Pancreas (tissue), 10 donors: ENCODE data around the gene MSI2. TPM values are rescaled to one million over a fixed set of nuclear protein-coding genes. Genes with fewer than 3 reads are reported as not detected.

Source experiments
- ATAC-seq, 4 donors: fragments of 200-7000 bp; cut with Tn5 transposase; one replicate each; pipeline versions ENCODE4 v1.8.0 to v1.9.1; 2020; ENCODE audit warnings: mild to moderate bottlenecking in 4 of 4, moderate library complexity in 4 of 4
- DNase-seq, 6 donors: peaks; one replicate each; pipeline ENCODE4 v3.0.0-alpha.2; 2020
- FAIRE-seq: peaks from 2 replicates; lab custom pipeline; 2012; peaks lifted over from hg19 to GRCh38; lab: Jason Lieb, UNC
- H3K27ac ChIP-seq, 4 donors: fragments of 200-600 bp; sonication (generic); 1 replicate in 3 of 4; 2 replicates in 1 of 4; pipeline versions ENCODE4 v1.5.0 to v1.8.0; 2020
- H3K27me3 ChIP-seq, 4 donors: fragments of 200-600 bp; one replicate each; pipeline ENCODE4 v1.8.0; 2021
- H3K36me3 ChIP-seq, 3 donors: fragments of 200-600 bp; sonication (generic) in 1 of 3; one replicate each; pipeline versions ENCODE4 v1.5.0 to v1.8.0; 2020 to 2021
- H3K4me1 ChIP-seq, 3 donors: fragments of 200-600 bp; one replicate each; pipeline ENCODE4 v1.8.0; 2021
- H3K4me3 ChIP-seq, 4 donors: fragments of 200-600 bp; sonication (generic) in 2 of 4; one replicate each; pipeline versions ENCODE4 v1.5.0 to v1.8.0; 2020 to 2021
- H3K9me3 ChIP-seq, 4 donors: fragments of 200-600 bp; one replicate each; pipeline ENCODE4 v1.8.0; 2021
- WGBS, 2 donors: extraction: QIAGEN DNeasy Blood & Tissue Kit; methylation state at CpG; one replicate each; pipeline ENCODE4 v1.1.7; 2013; 5-methylcytosine and 5-hydroxymethylcytosine counted together
- intact Hi-C, 3 donors: fragments of 100-400 bp; cut with DNase I; formaldehyde crosslinking; loops; one replicate each; pipeline versions ENCODE4 v1.11.1 to v1.14.2; 2022
- polyA plus RNA-seq, 2 donors: library from polyadenylated mRNA; stranded (reverse); fragments of 200-250 nt; gene quantifications; one replicate each; pipeline ENCODE4 v1.2.3, GENCODE V29; 2013
- total RNA-seq, 6 donors: library from RNA; stranded (reverse); fragmentation: NEBNext Ultra II Directional in 4 of 6; extraction: Animal tissue kit (Norgen Biotek cat#: 25700) in 4 of 6; gene quantifications; one replicate each; pipeline versions ENCODE4 v1.2.1 to v1.2.4, GENCODE V29; 2021 to 2023
- TF ChIP-seq, protein P1 (sequence below), 4 donors: fragments of 200-600 bp; sonication (generic) in 3 of 4; IDR thresholded peaks; one replicate each; pipeline versions ENCODE4 v1.5.0 to v1.8.0; 2021; ENCODE audit warnings: antibody characterized with exemption in 4 of 4
- donor health status: healthy with polysubstance abuse.
- donor health status: DM: no; HTN: no; CAD: no; lungs with moderate emphysema.
- donor health status: DM: no; HTN: no; CAD: no.
- donor health status: control.
- donor health status: control.
- donor health status: Bipolar disorder and iron deficiency.
- donor health status: DM: yes; HTN: yes; CAD: no.
- donor health status: DM: no; HTN: no; CAD: no.
- donor health status: DM: no; HTN: no; CAD: no.
- donor health status: DM: yes; HTN: yes; CAD: no.

The MSI2 gene
- total and polyA plus RNA-seq, 8 donors, result 10.4 to 48.9 (median 30.1) TPM

GRCh38 chr17:57404795-57405490 lies 148.6 kb downstream of the MSI2 start:
- Histone ChIP-seq H3K36me3 (peaks cover 0 to 6% (median 0%) of the 10 kb centered on the region in 3 donors), H3K4me1 (peaks cover 0 to 4% (median 0%) of the 10 kb centered on the region in 3 donors), H3K27ac (no peak overlapping the region), H3K4me3 (no peak overlapping the region), H3K27me3 (no peaks in the 10 kb centered on the region), H3K9me3 (no peaks in the 10 kb centered on the region)
- no peak for FAIRE-seq
- ATAC-seq, result no peak
- no peak for DNase-seq
- TF ChIP-seq, protein P1, sequence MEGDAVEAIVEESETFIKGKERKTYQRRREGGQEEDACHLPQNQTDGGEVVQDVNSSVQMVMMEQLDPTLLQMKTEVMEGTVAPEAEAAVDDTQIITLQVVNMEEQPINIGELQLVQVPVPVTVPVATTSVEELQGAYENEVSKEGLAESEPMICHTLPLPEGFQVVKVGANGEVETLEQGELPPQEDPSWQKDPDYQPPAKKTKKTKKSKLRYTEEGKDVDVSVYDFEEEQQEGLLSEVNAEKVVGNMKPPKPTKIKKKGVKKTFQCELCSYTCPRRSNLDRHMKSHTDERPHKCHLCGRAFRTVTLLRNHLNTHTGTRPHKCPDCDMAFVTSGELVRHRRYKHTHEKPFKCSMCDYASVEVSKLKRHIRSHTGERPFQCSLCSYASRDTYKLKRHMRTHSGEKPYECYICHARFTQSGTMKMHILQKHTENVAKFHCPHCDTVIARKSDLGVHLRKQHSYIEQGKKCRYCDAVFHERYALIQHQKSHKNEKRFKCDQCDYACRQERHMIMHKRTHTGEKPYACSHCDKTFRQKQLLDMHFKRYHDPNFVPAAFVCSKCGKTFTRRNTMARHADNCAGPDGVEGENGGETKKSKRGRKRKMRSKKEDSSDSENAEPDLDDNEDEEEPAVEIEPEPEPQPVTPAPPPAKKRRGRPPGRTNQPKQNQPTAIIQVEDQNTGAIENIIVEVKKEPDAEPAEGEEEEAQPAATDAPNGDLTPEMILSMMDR (IDR thresholded peaks at IDR 0.05), result no peak
- WGBS, 2 donors, result 94 to 96% methylated on average over 6 of the region's 6 CpGs
- intact Hi-C loops, result no loop called here

GRCh38 chr17:57405491-57406072 lies 149.3 kb downstream of the MSI2 start:
- Histone ChIP-seq H3K36me3 (peaks cover 0 to 6% (median 0%) of the 10 kb centered on the region in 3 donors), H3K4me3 (no peak overlapping the region), H3K27ac (no peak overlapping the region), H3K9me3 (no peaks in the 10 kb centered on the region), H3K4me1 (peaks cover 0 to 4% (median 0%) of the 10 kb centered on the region in 3 donors), H3K27me3 (no peaks in the 10 kb centered on the region)
- 90 to 93% methylated on average over 5 of the region's 5 CpGs for WGBS, 2 donors
- TF ChIP-seq, protein P1 (IDR thresholded peaks at IDR 0.05), result no peak
- intact Hi-C loops, result no loop called here
- FAIRE-seq (no peak), DNase-seq (no peak), ATAC-seq (no peak)

- FAIRE-seq (no peak), ATAC-seq (peak in 2 of 4 donors; percentile 10 to 40), DNase-seq (no peak)
- peak overlapping the region in 2 of 4 donors; percentile 64 to 71 for H3K27ac ChIP-seq
- no peaks in the 10 kb centered on the region for H3K27me3 ChIP-seq
- H3K4me3 ChIP-seq, result no peak overlapping the region
- peaks cover 0 to 4% (median 0%) of the 10 kb centered on the region in 3 donors for H3K4me1 ChIP-seq
- intact Hi-C loops, result no loop called here
- WGBS, 2 donors, result 76 to 77% methylated on average over 25 of the region's 25 CpGs
- no peaks in the 10 kb centered on the region for H3K9me3 ChIP-seq
- TF ChIP-seq, protein P1 (IDR thresholded peaks at IDR 0.05), result no peak
- peaks cover 0 to 5% (median 0%) of the 10 kb centered on the region in 3 donors for H3K36me3 ChIP-seq
Measured at GRCh38 chr17:57406131-57406980, 150.0 kb downstream of the MSI2 start.

DNA sequence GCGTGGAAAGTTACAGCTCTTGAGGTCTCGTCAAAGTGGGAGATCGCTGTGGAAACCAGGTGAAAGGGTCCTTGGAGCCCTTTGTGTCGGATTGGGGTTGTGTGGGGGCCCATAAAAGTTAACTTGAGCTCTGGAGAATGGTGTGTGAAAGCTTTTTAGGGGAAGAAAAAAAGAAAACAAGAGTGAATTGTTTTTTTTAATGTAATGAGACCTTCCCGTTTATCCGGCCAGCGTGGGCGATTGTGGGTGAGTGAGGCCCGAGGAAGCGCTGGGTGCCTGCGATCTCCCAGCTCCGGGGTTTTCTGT lies 150.6 kb downstream of the MSI2 start:
- 91 to 92% methylated on average over 12 of the region's 12 CpGs for WGBS, 2 donors
- TF ChIP-seq, protein P1 (IDR thresholded peaks at IDR 0.05), result no peak
- no peak for FAIRE-seq

More for the DNA sequence above, 150.6 kb downstream of the MSI2 start:
- ATAC-seq, result no peak
- Histone ChIP-seq H3K36me3 (no peaks in the 10 kb centered on the region), H3K27ac (peak overlapping the region in 2 of 4 donors; percentile 64 to 71), H3K27me3 (no peaks in the 10 kb centered on the region), H3K9me3 (no peaks in the 10 kb centered on the region), H3K4me1 (peaks cover 0 to 4% (median 0%) of the 10 kb centered on the region in 3 donors), H3K4me3 (no peak overlapping the region)
- intact Hi-C loops, result no loop called here
- no peak for DNase-seq
